Measurements from ENCODE around the gene PDE3B.
"Not testable (repeated sequence)": the region's sequence is repeated elsewhere in the genome, so short reads cannot be mapped to it uniquely, and the experiment has no call there.

The PDE3B gene

DNA sequence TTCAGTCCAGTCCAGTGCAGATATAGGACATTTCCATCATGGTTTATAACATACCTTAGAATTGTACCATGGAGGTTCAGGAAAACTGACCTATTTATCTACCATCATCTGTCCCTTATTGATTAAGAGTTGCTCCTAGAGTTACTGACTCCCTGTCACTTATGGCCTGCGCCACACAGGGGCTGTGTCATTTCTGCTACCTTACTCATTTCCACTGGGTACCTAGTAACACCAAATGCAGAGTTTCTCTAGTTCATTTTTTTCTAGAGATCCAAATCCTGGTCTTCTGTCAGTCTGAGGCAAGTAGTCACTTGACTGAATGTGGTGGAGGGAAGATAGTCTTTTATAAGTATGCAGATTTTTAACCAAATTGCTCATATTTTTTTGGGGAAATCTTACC is 59.2 kb downstream of the PDE3B start:
- H3K4me2 ChIP-seq (ENCODE audit: low read length) = no peak overlapping the region
- no peaks in the 10 kb centered on the region for H3K36me3 ChIP-seq (ENCODE audit: control insufficient read depth, insufficient read depth, low read length)
- TF ChIP-seq, protein P1, sequence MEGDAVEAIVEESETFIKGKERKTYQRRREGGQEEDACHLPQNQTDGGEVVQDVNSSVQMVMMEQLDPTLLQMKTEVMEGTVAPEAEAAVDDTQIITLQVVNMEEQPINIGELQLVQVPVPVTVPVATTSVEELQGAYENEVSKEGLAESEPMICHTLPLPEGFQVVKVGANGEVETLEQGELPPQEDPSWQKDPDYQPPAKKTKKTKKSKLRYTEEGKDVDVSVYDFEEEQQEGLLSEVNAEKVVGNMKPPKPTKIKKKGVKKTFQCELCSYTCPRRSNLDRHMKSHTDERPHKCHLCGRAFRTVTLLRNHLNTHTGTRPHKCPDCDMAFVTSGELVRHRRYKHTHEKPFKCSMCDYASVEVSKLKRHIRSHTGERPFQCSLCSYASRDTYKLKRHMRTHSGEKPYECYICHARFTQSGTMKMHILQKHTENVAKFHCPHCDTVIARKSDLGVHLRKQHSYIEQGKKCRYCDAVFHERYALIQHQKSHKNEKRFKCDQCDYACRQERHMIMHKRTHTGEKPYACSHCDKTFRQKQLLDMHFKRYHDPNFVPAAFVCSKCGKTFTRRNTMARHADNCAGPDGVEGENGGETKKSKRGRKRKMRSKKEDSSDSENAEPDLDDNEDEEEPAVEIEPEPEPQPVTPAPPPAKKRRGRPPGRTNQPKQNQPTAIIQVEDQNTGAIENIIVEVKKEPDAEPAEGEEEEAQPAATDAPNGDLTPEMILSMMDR (IDR thresholded peaks at IDR 0.05) = no peak
- H3K27ac ChIP-seq = no peak overlapping the region
- H3K9me3 ChIP-seq (ENCODE audit: control insufficient read depth, low read length) = no peaks in the 10 kb centered on the region
- H2AFZ ChIP-seq = no peak overlapping the region
- no peaks in the 10 kb centered on the region for H3K4me1 ChIP-seq
- H3K79me2 ChIP-seq = no peaks in the 10 kb centered on the region
- H3K9ac ChIP-seq = no peak overlapping the region
- no peaks in the 10 kb centered on the region for H3K27me3 ChIP-seq (ENCODE audit: control insufficient read depth, insufficient read depth, low read length)
- H3K4me3 ChIP-seq (ENCODE audit: low read depth, low read length) = no peak overlapping the region

DNA sequence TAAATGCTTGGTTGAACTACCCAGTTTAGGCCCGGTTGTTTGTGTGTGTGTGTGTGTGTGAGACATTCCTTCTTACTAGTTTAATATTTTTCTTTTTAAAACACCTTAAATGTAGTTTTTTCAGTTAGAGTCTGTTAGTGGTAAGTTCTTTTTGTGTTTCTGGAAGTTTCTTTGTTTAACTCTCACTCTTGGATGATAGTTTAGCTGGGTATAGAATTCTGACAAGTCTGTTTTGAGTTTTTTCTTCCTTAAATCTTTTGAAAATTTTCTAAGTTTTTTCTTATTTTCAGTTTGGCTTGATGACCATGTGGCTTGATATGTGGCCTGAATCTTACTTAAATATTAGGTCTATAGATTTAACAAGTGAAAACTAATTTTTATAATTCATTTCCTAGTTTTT is 60.1 kb downstream of the PDE3B start:
- Histone ChIP-seq H3K9me3 (ENCODE audit: control insufficient read depth, low read length) (no peaks in the 10 kb centered on the region), H3K27ac (no peak overlapping the region), H3K4me2 (ENCODE audit: low read length) (no peak overlapping the region), H3K27me3 (ENCODE audit: control insufficient read depth, insufficient read depth, low read length) (no peaks in the 10 kb centered on the region), H2AFZ (no peak overlapping the region), H3K79me2 (no peaks in the 10 kb centered on the region), H3K36me3 (ENCODE audit: control insufficient read depth, insufficient read depth, low read length) (no peaks in the 10 kb centered on the region), H3K9ac (no peak overlapping the region), H3K4me3 (ENCODE audit: low read depth, low read length) (no peak overlapping the region), H3K4me1 (no peaks in the 10 kb centered on the region)
- TF ChIP-seq, protein P1 (IDR thresholded peaks at IDR 0.05) = no peak

DNA sequence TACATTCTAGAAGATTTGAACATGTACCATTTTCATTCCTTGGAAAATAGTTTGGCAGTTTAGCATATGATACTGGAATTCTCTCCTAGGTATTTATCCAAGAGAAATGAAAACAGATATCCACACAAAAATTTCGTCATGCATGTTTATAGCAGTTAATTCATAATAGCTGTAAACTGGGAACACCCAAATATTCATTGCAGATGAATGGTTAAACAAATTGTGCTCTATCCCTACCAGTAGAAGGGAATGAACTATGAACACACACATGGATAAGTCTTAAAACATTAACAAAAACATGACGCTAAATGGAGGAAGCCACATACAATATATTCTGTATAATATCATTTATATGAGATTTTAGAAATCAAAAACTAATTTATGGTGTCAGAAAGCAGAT is 61.5 kb downstream of the PDE3B start:
- H3K4me2 ChIP-seq (ENCODE audit: low read length) = no peak overlapping the region
- no peak overlapping the region for H3K27ac ChIP-seq
- H3K9ac ChIP-seq = no peak overlapping the region
- no peaks in the 10 kb centered on the region for H3K4me1 ChIP-seq
- no peaks in the 10 kb centered on the region for H3K79me2 ChIP-seq
- H3K36me3 ChIP-seq (ENCODE audit: control insufficient read depth, insufficient read depth, low read length) = no peaks in the 10 kb centered on the region
- no peaks in the 10 kb centered on the region for H3K9me3 ChIP-seq (ENCODE audit: control insufficient read depth, low read length)
- no peaks in the 10 kb centered on the region for H3K27me3 ChIP-seq (ENCODE audit: control insufficient read depth, insufficient read depth, low read length)
- H3K4me3 ChIP-seq (ENCODE audit: low read depth, low read length) = no peak overlapping the region
- H2AFZ ChIP-seq = no peak overlapping the region
- TF ChIP-seq, protein P1 (IDR thresholded peaks at IDR 0.05) = no peak

DNA sequence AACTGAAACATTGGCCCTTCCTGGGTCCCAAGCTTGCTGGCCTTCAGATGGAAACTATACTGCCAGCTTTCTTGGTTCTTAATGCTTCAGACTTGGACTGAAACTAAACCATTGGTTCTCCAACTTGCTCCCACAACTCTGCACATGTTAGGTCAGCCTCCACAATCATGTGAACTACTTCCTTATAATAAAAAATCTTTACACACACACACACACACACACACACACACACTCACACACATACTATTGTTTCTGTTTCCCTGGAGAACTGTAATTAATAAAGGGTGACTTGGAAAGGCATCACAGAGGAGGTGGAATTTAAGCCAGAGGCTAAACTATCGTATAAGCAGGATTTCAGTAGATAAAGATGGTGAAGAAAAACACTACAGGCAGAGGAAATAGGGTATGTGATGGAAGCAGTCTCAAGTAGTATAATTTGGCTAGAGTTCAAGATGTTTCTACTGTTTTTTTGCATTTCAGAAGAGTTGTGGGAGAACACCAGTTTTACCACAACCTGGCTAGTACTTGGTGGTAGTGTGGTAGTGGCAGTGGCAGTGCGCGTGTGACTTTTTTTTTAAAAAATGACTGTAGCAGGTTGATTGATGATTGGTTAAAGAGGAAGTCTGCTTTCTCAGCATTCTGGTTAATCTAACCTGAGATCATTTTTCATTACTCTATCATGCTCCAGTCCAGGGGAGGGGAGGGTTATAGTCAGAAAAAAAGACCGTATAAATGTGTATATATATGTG is 70.1 kb downstream of the PDE3B start:
- no peak overlapping the region for H3K27ac ChIP-seq
- no peak overlapping the region for H3K9ac ChIP-seq
- no peaks in the 10 kb centered on the region for H3K27me3 ChIP-seq (ENCODE audit: control insufficient read depth, insufficient read depth, low read length)
- no peaks in the 10 kb centered on the region for H3K9me3 ChIP-seq (ENCODE audit: control insufficient read depth, low read length)
- H3K4me2 ChIP-seq (ENCODE audit: low read length) = no peak overlapping the region
- H3K79me2 ChIP-seq = no peaks in the 10 kb centered on the region
- TF ChIP-seq, protein P1 (IDR thresholded peaks at IDR 0.05) = no peak
- H3K4me3 ChIP-seq (ENCODE audit: low read depth, low read length) = no peak overlapping the region
- no peak overlapping the region for H2AFZ ChIP-seq
- no peaks in the 10 kb centered on the region for H3K4me1 ChIP-seq
- H3K36me3 ChIP-seq (ENCODE audit: control insufficient read depth, insufficient read depth, low read length) = no peaks in the 10 kb centered on the region

DNA sequence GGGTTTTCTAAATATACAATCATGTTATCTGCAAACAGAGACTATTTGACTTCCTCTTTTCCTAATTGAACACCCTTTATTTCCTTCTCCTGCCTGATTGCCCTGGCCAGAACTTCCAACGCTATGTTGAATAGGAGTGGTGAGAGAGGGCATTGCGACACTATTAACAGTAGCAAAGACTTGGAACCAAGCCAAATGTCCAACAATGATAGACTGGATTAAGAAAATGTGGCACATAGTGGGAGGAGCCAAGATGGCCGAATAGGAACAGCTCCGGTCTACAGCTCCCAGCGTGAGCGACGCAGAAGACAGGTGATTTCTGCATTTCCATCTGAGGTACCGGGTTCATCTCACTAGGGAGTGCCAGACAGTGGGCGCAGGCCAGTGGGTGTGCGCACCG is 72.1 kb downstream of the PDE3B start:
- not testable (repeated sequence) for H3K27ac ChIP-seq; H3K9me3 ChIP-seq (ENCODE audit: control insufficient read depth, low read length); H3K36me3 ChIP-seq (ENCODE audit: control insufficient read depth, insufficient read depth, low read length); H3K79me2 ChIP-seq; H3K4me2 ChIP-seq (ENCODE audit: low read length); H3K9ac ChIP-seq; H3K27me3 ChIP-seq (ENCODE audit: control insufficient read depth, insufficient read depth, low read length); H3K4me1 ChIP-seq; H2AFZ ChIP-seq; H3K4me3 ChIP-seq (ENCODE audit: low read depth, low read length)
